CD4-positive, alpha-beta T cell treated with Interleukin-12 subunit alpha and Interleukin-12 subunit beta, for 1 hour (primary cell): Measurements from ENCODE around the gene TECRL.

ENCODE experiments used
- DNase-seq: peaks from one replicate; pipeline ENCODE4 v3.0.0-alpha.2; 2020

Gene TECRL, protein sequence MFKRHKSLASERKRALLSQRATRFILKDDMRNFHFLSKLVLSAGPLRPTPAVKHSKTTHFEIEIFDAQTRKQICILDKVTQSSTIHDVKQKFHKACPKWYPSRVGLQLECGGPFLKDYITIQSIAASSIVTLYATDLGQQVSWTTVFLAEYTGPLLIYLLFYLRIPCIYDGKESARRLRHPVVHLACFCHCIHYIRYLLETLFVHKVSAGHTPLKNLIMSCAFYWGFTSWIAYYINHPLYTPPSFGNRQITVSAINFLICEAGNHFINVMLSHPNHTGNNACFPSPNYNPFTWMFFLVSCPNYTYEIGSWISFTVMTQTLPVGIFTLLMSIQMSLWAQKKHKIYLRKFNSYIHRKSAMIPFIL

DNA sequence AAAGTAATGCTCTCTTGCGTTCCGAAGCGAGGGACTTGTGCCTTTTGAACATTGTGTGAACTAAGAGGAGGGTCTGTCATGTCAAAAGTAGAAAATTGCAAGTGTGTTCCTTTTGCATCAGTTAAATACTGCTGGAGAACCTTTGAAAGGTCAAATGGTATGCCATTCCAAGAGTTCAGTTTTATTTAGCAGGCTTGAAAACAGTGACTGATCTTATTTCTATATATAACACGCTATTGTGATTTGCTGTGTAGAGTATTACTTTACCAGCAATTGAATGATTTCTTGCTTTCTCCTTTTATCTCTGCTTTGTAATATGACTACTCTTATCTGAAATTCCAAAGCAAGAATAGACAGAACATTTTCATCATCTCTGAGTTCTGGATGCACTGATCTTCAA lies at the start of gene TECRL:
TECRL (minus strand) TSS at position 151 of the 400 bp plus-strand sequence; CDS start at position 52, 99 bp downstream.
- no peak for DNase-seq

DNA sequence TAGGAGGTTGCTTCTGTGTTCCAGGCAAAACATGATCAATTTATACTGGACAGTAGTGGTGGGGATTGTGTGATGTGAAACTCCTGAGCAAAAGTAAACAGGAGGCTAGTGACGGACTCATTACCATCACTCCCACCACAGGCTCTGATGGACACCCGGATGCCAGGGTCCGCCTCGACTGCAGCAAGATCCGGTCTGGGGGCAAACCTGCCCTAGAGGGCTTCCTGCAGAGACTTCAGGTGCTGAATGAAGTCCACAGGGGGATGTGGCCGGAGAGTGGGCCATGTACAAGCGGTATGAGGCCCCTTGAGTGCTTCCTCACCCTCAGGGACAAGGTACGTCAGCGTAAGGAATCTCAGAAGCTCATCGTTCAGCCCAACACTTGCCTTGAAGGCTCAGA lies 23.4 kb upstream of the TECRL start:
- DNase-seq = no peak

GRCh38 chr4:64430933-64431332 lies 21.7 kb upstream of the TECRL start:
- DNase-seq = no peak

DNA sequence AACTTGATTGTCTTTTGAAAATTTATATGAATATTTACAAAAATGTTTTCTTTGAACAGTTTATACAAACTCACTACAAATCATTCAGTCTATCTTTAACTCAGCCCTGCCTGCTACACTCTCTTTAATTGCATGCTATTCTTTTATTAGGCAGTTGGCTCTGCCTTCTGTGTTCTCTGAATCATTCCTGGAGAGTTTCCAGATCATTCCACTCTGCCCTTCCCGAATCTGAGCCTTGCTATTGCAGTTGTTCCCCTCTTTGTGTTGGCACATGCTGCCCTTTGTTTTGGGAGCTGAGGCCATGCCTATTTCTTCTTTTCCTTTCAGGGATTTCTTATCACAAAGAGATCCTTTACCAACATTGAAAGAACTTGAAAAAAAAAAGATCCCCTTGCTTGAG lies 8.7 kb upstream of the TECRL start:
- no peak for DNase-seq

DNA sequence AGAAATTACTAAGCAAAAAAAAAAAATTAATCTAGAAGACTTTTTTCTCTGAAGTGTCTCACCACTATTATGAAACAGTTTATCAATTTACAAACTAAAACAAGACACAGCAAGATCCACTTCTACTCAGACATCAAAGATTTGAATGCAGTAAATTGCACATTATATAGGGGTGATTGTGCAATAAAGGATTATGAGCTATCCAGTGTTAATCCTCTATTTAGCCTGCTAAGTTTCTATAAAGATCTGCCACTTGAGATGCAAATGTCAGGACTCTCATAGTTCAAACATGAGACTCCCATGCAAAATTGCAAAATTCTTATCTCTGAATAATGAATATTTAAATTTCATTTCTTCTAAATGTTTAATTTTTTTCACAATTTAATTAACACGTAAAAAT lies 2.2 kb downstream of the TECRL start:
- no peak for DNase-seq

DNA sequence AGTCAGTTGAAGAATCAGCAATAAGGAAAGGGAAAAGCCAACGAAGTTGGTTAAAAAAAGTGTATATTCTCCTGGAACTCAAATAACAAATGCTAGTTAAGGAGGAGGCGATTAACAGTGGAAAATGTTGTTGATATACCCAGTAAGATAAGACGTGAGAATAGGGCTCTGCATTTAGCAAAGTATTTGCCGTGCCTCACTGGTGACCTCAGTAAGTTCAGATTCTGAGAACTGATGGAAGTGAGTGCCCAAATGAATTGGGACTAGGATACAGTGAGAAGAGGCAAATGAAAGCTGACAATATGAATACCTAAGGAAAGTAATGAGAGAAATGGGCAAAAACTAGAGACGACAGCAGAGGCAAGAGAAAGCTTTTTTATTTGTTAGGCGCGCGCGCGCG lies 3.5 kb downstream of the TECRL start:
- no peak for DNase-seq

DNA sequence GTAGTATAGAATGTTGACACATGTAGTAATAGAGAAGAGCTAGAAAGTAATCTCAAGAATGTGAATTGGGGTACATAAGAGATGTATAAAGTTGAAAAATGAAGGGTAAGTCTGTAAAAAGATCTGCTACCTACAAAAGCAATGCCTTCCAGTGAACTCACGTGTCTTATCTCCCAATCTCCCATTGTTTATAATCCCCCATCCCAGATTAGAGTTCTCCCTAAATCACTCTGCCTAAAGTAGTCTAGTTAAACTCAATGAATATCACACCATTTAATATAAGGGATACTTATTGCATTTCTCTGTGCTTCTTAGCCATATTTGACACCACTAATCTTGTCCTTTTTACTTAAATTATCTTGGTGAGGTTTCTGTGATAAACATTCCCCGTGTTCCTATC lies 6.6 kb downstream of the TECRL start:
- no peak for DNase-seq

DNA sequence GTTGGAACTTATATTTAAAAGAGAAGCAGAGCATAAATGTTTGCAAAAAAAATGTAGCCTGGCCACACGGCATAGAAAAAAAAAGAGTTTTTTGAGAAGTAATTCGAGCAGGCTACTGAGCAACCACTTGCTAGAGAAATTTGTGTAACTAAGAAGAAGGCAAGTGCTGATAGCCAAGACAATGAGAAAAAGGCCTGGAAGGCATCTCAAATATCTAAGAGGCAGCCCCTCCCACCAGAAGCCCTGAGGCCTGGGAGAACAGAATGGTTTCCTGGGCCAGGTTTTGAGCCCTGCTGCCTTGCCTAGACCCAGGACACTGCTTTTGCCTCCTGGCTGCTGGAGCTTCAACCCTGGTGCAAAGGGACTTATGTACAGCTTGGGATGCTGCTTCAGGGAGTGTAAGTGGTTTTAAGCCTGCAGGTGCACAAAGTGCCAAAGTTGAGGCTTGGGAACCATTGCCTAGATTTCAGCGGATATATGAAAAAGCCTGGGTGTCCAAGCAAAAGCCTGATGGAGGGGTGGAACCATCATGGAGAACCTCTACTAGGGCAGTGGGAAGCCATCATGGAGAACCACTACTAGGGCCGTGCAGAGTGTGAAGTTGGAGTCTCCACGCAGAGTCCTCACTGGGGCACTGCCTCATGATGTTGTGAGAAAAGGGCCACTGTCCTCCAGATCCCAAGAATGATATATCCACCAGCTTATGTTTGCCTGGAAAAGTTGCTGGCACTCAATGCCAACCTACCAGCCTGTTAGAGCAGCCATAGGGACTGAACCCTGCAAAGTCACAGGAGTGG lies 9.7 kb downstream of the TECRL start:
- DNase-seq = no peak

DNA sequence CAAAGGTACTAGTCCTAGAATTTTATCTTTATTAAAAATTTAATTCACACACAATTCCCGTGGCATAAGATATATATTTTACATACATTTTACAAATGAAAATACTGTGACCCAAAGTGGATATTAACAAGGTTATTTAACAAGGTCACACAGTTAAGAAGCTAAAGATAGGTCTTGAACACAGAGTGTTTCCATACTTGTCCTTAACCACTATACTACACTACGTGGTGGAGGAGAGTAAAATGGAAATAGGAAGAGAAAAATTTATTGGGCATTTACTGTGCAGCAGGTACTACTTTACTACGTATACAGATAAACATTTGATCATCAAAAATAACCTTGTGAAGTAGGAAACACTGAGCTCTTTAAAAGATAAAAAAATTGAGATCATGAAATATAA lies 14.8 kb downstream of the TECRL start:
- no peak for DNase-seq

- DNase-seq = no peak
These were observed 21.0 kb downstream of the TECRL start for GRCh38 chr4:64388252-64388651.

DNA sequence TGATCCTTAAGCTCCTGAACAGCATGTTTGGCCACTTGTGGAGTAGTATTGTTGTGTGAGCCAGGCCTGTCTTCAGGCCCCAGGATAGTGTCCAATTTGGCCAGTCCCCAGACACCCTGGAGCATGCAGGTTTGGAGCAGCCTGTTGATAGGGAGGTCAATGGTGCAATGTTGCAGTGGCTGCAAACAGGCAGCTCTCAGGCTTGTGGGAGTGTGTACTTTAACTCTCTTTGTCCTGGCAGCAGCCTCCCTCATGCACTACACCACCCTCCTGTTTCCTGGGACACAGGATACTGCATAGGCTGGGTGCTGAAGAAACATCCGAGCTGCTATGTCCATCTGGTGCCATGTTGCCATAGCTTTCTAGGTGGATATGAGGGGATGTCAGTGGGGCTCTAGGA lies 24.0 kb downstream of the TECRL start:
- DNase-seq = no peak

- no peak for DNase-seq
These were observed 24.7 kb downstream of the TECRL start for GRCh38 chr4:64384237-64385203.

GRCh38 chr4:64368741-64369140 lies 40.5 kb downstream of the TECRL start:
- DNase-seq = no peak

- DNase-seq = no peak
These were observed 47.9 kb downstream of the TECRL start for GRCh38 chr4:64361399-64361740.

DNA sequence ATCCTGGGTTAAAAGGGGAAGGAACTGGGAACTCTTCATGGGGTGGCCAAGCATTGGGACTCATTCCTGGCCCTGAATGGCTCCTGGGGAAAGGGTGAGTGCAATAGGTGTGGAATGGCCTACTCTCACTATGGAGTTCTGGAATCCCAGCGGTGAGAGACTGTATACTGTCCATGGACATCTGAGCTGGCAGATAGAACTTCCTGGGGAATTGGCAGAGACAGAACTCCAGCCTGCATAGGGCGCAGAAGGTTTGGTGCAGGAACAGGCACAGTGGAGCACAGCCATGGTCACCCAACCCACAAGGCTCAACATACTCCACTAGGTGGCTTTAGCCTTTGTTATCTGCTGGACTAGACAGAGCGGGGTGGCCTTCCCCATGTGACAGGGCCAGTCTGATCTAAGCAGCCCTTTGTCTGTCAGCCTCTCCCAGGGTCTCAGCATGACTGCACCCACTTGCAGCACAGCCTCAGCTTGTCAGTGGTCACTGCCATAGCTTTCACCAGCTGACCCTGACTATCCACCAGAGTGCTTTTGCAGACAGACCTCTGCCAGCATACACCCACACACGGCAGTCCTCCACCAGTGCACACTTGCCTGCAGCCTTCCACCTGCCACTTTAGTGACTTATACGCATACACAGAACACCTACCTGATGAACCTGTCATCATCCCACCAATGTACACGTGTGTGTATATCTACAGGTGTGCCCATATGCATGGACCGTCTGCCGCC lies 48.4 kb downstream of the TECRL start:
- no peak for DNase-seq

- no peak for DNase-seq
These were observed 49.8 kb downstream of the TECRL start for GRCh38 chr4:64359489-64359888.

- no peak for DNase-seq
These were observed 55.3 kb downstream of the TECRL start for GRCh38 chr4:64353904-64354303.

GRCh38 chr4:64341711-64342110 lies 67.5 kb downstream of the TECRL start:
- DNase-seq = no peak

GRCh38 chr4:64340218-64341110 lies 68.8 kb downstream of the TECRL start:
- DNase-seq = no peak

DNA sequence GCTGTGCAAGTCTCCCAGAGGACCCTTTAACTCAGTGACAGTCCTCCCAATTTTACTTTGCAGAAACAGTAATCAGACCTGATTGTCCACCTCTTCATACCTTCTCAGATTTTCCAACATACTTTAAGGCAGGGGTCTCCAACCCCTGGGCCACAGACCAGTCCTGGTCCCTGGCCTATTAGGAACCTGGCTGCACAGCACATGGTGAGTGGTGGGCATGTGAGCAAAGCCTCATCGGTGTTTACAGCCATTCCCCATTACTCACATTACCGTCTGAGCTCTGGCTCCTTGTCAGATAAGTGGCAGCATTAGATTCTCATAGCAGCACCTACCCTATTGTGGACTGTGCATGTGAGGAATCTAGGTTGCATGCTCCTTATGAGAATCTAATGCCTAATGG lies 74.3 kb downstream of the TECRL start:
- no peak for DNase-seq

- DNase-seq = no peak
These were observed 79.1 kb downstream of the TECRL start for GRCh38 chr4:64330143-64330542.

- no peak for DNase-seq
These were observed 82.0 kb downstream of the TECRL start for GRCh38 chr4:64327237-64327636.
